Activated CD8-positive, alpha-beta memory T cell treated with anti-CD3 and anti-CD28 coated beads for 4 hours (primary cell): ENCODE measurements around the gene HSFX3.
"Not testable (repeated sequence)": the region's sequence is repeated elsewhere in the genome, so short reads cannot be mapped to it uniquely, and the experiment has no call there.

ENCODE experiments used
- DNase-seq, 2 donors: peaks; one replicate each; pipeline ENCODE4 v3.0.0-alpha.2; 2020; ENCODE audit warnings: low read depth in 2 of 2

Gene HSFX3

GRCh38 chrX:149549701-149550100, at the start of gene HSFX3:
Gene HSFX3, minus strand, starts transcription at chrX:149549924. Its CDS starts 72 bp downstream, at chrX:149549852.
- DNase-seq = not testable (repeated sequence)

- DNase-seq = not testable (repeated sequence)
These were observed 48.9 kb upstream of the HSFX3 start for GRCh38 chrX:149598603-149599002.

GRCh38 chrX:149595943-149596342, 46.2 kb upstream of the HSFX3 start:
- not testable (repeated sequence) for DNase-seq

- DNase-seq = not testable (repeated sequence)
These were observed 45.5 kb upstream of the HSFX3 start, which contains the start of gene HSFX2 for GRCh38 chrX:149595214-149595613. Gene HSFX2, minus strand, starts transcription at chrX:149595314. Its CDS starts 614 bp downstream, at chrX:149594700.

GRCh38 chrX:149590993-149591392, 41.3 kb upstream of the HSFX3 start:
- not testable (repeated sequence) for DNase-seq

- DNase-seq = not testable (repeated sequence)
These were observed 37.6 kb upstream of the HSFX3 start, which contains the start of gene MAGEA9B for GRCh38 chrX:149587359-149587758. Gene MAGEA9B, minus strand, starts transcription at chrX:149587459. Its CDS starts 4,280 bp downstream, at chrX:149583179.

- DNase-seq = not testable (repeated sequence)
These were observed 35.9 kb upstream of the HSFX3 start for GRCh38 chrX:149585631-149586030.

GRCh38 chrX:149573456-149573855, 23.7 kb upstream of the HSFX3 start:
- DNase-seq = not testable (repeated sequence)

- DNase-seq = no peak
These were observed 23.0 kb upstream of the HSFX3 start for GRCh38 chrX:149572743-149573142.

GRCh38 chrX:149571770-149572169, 22.0 kb upstream of the HSFX3 start:
- DNase-seq = no peak

- DNase-seq = no peak
These were observed 20.9 kb upstream of the HSFX3 start for GRCh38 chrX:149570668-149571067.

- DNase-seq = no peak
These were observed 20.0 kb upstream of the HSFX3 start for GRCh38 chrX:149569770-149570169.

- DNase-seq = no peak
These were observed 19.1 kb upstream of the HSFX3 start for GRCh38 chrX:149568701-149569296.

- no peak for DNase-seq
These were observed 18.1 kb upstream of the HSFX3 start for GRCh38 chrX:149567621-149568417.

- DNase-seq = no peak
These were observed 13.6 kb upstream of the HSFX3 start for GRCh38 chrX:149563359-149563758.

GRCh38 chrX:149555251-149555650, 5.5 kb upstream of the HSFX3 start:
- DNase-seq = not testable (repeated sequence)

GRCh38 chrX:149551939-149552248, 2.2 kb upstream of the HSFX3 start:
- not testable (repeated sequence) for DNase-seq

- not testable (repeated sequence) for DNase-seq
These were observed 1.7 kb upstream of the HSFX3 start for GRCh38 chrX:149551245-149551938.

GRCh38 chrX:149550454-149550853, 730 bp upstream of the HSFX3 start:
- not testable (repeated sequence) for DNase-seq

GRCh38 chrX:149547782-149548181, 1.9 kb downstream of the HSFX3 start:
- DNase-seq = not testable (repeated sequence)

GRCh38 chrX:149546962-149547361, 2.8 kb downstream of the HSFX3 start:
- not testable (repeated sequence) for DNase-seq
